Measurements from ENCODE around the gene LRRFIP2.

The LRRFIP2 gene

DNA sequence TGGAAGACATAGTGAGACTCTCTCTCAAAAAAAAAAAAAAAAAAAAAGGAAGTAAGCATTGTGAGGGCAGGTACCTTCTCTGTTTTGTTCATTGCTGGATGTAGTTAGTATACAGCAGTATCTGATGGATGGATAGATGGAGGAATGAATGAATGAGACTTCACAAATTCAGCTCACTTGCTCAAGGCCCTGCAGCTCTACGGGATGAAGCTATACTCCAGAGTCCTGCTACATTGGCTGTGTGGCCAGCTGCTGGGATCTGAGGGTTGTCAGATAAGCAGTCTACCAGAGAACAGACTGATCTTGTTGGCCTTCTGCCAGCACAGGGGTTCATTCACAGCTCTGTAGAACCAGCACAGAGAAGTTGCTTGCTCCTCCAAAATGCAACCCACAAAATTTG, 146.1 kb downstream of the LRRFIP2 start:
- Mint-ChIP-seq H3K4me3 (no peak overlapping the region), H3K9me3 (no peaks in the 10 kb centered on the region), H3K36me3 (peaks cover 96% of the 10 kb centered on the region), H3K4me1 (no peaks in the 10 kb centered on the region), H3K27ac (peak overlapping the region; percentile 29)
- ATAC-seq (no peak), DNase-seq (ENCODE audit: low spot score in 2 of 2) (no peak)

DNA sequence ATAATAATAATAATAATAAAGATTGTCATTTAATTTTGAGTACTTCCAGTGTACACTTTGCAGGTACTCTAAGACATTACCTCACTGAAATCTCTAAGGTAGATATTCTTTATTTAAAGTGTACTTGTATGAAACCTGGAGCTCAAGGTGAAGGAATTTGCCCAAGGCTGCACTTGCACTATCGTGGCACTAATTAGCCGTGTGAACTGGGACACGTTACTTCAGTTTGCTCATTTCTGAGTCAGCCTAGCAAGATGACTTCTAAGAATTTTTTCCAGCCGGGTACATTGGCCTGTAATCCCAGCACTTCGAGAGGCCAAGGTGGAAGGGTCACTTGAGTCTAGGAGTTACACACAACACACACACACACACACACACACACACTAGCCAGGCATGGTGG, 147.5 kb downstream of the LRRFIP2 start:
- ATAC-seq (no peak), DNase-seq (ENCODE audit: low spot score in 2 of 2) (no peak)
- peaks cover 96% of the 10 kb centered on the region for H3K36me3 Mint-ChIP-seq
- no peak overlapping the region for H3K27ac Mint-ChIP-seq
- H3K4me1 Mint-ChIP-seq = no peaks in the 10 kb centered on the region
- H3K4me3 Mint-ChIP-seq = no peak overlapping the region
- H3K9me3 Mint-ChIP-seq = no peaks in the 10 kb centered on the region

DNA sequence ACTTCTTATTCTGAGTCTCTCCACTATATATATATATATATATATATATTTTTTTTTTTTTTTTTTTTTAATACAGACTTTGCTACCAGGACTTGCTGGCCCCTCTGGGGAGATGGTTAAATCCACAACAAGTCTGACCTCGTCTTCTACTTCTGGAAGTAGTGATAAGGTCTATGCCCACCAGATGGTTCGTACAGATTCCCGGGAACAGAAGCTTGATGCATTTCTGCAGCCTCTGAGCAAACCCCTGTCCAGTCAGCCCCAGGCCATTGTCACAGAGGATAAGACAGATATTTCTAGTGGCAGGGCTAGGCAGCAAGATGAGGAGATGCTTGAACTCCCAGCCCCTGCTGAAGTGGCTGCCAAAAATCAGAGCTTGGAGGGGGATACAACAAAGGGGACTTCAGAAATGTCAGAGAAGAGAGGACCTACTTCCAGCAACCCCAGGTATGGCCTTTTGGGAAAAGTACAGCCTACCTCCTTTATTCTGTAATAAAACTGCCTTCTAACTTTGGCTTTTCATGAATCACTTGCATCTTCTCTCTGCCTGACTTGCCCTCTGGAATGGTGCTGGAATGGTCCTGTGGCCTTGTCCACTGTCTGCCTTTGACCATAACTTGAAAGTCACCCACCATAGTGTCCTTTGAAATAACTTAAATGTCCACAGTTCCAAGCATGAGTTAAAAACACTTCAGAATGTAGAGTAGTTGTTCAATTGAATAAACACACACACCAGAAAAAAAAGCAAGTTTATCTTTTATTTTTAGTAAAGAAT, 148.6 kb downstream of the LRRFIP2 start:
- Mint-ChIP-seq H3K27ac (no peak overlapping the region), H3K4me1 (no peaks in the 10 kb centered on the region), H3K36me3 (peaks cover 91% of the 10 kb centered on the region), H3K9me3 (no peaks in the 10 kb centered on the region), H3K4me3 (no peak overlapping the region)
- no peak for ATAC-seq
- DNase-seq (ENCODE audit: low spot score in 2 of 2) = no peak

DNA sequence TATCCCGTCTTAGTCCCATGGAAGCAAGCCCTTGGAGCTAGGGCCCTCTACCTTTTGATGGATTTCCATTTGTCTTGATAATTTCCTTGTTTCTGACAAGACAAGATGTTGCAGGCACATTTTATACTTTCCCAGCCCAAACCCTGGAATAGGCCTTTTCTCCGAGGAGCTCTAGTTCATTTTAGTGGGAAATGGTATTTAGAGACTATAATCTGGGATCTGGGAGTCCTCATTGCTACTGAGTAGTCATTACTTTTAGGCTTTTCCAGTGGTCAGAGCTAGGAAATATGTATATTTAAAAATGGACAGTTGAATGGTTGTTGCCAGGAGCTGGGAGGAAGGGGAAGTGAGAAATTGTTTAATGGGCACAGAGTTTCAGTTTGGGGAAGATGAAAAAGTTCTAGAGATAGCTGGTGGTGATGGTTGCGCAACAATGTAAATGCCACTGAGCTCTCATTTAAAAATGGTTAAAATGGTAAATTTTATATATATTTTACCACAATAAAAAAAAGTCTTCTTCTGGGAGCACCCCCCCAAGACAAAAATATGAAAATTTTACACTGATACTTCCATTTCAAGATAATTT, 149.5 kb downstream of the LRRFIP2 start:
- peaks cover 82% of the 10 kb centered on the region for H3K36me3 Mint-ChIP-seq
- DNase-seq (ENCODE audit: low spot score in 2 of 2) = no peak
- H3K4me1 Mint-ChIP-seq = no peaks in the 10 kb centered on the region
- no peak overlapping the region for H3K4me3 Mint-ChIP-seq
- no peaks in the 10 kb centered on the region for H3K9me3 Mint-ChIP-seq
- no peak for ATAC-seq
- H3K27ac Mint-ChIP-seq = no peak overlapping the region

DNA sequence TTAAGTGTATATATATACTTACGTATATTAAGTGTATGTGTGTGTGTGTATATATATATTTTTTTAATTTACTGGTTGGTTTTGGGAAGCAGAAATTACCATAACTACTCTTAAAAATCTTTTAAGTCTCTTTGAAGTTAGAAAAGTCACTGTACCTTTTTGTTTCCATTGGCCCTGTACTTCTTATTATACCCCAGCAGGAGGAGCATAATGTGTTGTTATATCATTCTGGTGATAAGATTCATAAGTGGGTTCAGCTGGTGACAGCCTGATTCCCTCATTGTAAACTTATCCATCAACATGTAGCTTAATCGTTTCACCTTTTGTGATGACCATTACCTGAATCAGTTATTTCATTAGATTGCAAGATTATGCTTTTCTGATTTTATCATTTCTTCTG, 150.3 kb downstream of the LRRFIP2 start:
- H3K9me3 Mint-ChIP-seq = no peaks in the 10 kb centered on the region
- H3K36me3 Mint-ChIP-seq = peaks cover 74% of the 10 kb centered on the region
- H3K4me3 Mint-ChIP-seq = no peak overlapping the region
- ATAC-seq (no peak), DNase-seq (ENCODE audit: low spot score in 2 of 2) (no peak)
- H3K4me1 Mint-ChIP-seq = no peaks in the 10 kb centered on the region
- no peak overlapping the region for H3K27ac Mint-ChIP-seq

GRCh38 chr3:37017683-37018082, 156.7 kb downstream of the LRRFIP2 start:
- H3K4me3 Mint-ChIP-seq = no peak overlapping the region
- no peaks in the 10 kb centered on the region for H3K9me3 Mint-ChIP-seq
- no peak overlapping the region for H3K27ac Mint-ChIP-seq
- no peak for ATAC-seq
- peaks cover 13% of the 10 kb centered on the region for H3K36me3 Mint-ChIP-seq
- H3K4me1 Mint-ChIP-seq = no peaks in the 10 kb centered on the region
- DNase-seq (ENCODE audit: low spot score in 2 of 2) = no peak

GRCh38 chr3:37016903-37017302, 157.5 kb downstream of the LRRFIP2 start:
- no peak overlapping the region for H3K4me3 Mint-ChIP-seq
- no peaks in the 10 kb centered on the region for H3K9me3 Mint-ChIP-seq
- ATAC-seq = no peak
- no peak for DNase-seq (ENCODE audit: low spot score in 2 of 2)
- H3K36me3 Mint-ChIP-seq = peaks cover 5% of the 10 kb centered on the region
- no peaks in the 10 kb centered on the region for H3K4me1 Mint-ChIP-seq
- no peak overlapping the region for H3K27ac Mint-ChIP-seq

DNA sequence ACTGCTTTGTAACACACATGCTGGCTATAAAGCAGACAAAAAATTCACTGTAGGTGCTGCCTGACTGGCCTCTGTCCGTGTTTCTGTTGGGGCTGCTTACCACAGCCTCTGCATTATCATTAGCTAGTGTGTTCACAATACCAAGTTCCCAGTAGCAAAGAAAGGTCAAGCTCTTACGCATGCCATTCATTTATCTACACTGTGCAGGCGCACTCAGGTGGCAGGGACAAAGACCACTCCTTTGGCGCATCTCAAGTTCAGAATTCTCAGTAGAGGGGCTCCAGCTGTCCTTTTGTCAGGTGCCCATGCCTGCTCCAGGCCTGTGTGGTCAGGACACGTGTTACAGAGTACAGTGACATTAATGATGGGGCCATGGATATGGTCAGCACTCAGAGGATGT, 158.7 kb downstream of the LRRFIP2 start:
- Mint-ChIP-seq H3K27ac (peak overlapping the region; percentile 56), H3K36me3 (no peaks in the 10 kb centered on the region), H3K9me3 (no peaks in the 10 kb centered on the region), H3K4me3 (no peak overlapping the region), H3K4me1 (peaks cover 4% of the 10 kb centered on the region)
- ATAC-seq (no peak), DNase-seq (ENCODE audit: low spot score in 2 of 2) (no peak)

- no peak overlapping the region for H3K4me3 Mint-ChIP-seq
- peaks cover 4% of the 10 kb centered on the region for H3K4me1 Mint-ChIP-seq
- DNase-seq (ENCODE audit: low spot score in 2 of 2) (no peak), ATAC-seq (no peak)
- no peaks in the 10 kb centered on the region for H3K9me3 Mint-ChIP-seq
- no peaks in the 10 kb centered on the region for H3K36me3 Mint-ChIP-seq
- no peak overlapping the region for H3K27ac Mint-ChIP-seq
Observed at GRCh38 chr3:37014620-37015019, 159.8 kb downstream of the LRRFIP2 start.

Measured in stimulated activated effector memory CD8-positive, alpha-beta T cell treated with anti-CD3 and anti-CD28 coated beads, Interleukin-12 subunit alpha, Interleukin-12 subunit beta, amount 100 ng/mL, for 72 hours (primary cell).